Measurements from ENCODE around the gene DNM3.
"Not testable (repeated sequence)": the region's sequence is repeated elsewhere in the genome, so short reads cannot be mapped to it uniquely, and the experiment has no call there.

Gene DNM3

GRCh38 chr1:172298141-172298540 lies 456.8 kb downstream of the DNM3 start:
- no peak for DNase-seq

DNA sequence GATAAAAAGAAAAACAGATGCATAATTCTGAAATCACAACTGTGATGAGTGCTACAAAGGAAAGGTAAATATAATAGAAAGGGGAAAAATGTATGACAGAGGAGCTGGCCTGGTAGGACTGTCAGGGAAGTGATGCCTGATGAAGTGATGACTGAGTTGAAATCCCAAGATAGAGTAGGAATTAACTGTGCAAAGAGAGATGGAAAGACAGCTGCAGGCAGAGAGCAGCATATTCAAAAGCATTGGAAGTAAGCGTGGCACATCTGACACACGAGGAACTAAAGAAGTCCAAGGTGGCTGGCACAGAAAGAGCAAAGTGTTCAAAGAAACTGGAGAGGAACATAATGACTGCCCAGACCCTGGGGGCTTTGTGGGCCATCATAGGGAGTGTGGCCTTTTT lies 457.6 kb downstream of the DNM3 start:
- DNase-seq: no peak

DNA sequence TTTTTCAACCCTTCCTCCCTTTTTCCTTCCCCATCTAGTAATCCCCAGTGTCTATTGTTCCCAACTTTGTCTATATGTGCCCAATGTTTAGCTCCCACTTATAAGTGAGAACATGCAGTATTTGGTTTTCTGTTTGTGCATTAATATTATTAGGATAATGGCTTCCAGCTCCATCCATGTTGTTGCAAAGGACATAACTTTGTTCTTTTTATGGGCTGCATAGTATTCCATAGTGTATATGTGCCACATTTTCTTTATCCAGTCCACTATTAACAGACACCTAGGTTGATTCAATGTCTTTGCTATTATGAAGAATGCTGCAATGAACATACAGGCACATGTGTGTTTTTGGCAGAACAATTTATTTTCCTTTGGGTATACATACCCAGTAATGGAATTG lies 458.2 kb downstream of the DNM3 start:
- no peak for DNase-seq

- not testable (repeated sequence) for DNase-seq
Observed at GRCh38 chr1:172307508-172307907, 466.2 kb downstream of the DNM3 start.

- no peak for DNase-seq
Observed at GRCh38 chr1:172308142-172308541, 466.8 kb downstream of the DNM3 start.

DNA sequence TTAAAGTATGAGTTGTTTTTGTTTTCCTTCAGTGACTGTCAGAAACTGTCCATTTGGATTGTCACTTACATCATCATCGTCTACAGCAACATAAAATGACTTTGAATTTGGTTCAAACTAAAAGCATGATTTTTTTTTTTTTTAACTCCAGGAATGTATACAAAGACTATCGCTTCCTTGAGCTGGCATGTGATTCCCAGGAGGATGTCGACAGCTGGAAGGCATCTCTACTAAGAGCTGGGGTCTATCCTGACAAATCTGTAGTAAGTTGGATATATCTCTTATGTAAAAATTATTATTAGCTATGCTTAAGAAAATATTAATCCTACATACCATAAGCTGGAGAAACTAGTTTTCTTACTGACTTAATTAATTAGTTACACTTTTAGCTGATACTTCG lies 467.3 kb downstream of the DNM3 start:
- no peak for DNase-seq

DNA sequence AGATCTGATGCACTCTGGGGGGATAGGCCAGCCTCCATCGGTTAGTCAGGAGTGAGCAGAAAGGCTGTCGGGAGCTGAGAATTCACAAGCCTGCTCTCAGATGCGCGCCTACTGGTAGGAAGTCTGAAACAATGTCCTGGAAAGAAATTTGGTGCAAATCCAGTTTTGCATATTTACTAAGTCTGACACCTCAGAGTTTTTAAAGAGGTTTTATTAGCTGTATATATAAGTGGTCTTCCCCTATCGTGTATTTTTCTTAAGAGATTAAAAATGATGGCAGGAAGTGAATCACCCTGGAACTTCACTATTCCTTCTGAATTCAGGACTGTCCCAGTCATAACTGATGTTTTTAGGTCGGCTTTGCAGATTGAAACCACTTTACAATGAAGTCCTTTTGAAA lies 479.4 kb downstream of the DNM3 start:
- no peak for DNase-seq

GRCh38 chr1:172321451-172321850 lies 480.2 kb downstream of the DNM3 start:
- no peak for DNase-seq

DNA sequence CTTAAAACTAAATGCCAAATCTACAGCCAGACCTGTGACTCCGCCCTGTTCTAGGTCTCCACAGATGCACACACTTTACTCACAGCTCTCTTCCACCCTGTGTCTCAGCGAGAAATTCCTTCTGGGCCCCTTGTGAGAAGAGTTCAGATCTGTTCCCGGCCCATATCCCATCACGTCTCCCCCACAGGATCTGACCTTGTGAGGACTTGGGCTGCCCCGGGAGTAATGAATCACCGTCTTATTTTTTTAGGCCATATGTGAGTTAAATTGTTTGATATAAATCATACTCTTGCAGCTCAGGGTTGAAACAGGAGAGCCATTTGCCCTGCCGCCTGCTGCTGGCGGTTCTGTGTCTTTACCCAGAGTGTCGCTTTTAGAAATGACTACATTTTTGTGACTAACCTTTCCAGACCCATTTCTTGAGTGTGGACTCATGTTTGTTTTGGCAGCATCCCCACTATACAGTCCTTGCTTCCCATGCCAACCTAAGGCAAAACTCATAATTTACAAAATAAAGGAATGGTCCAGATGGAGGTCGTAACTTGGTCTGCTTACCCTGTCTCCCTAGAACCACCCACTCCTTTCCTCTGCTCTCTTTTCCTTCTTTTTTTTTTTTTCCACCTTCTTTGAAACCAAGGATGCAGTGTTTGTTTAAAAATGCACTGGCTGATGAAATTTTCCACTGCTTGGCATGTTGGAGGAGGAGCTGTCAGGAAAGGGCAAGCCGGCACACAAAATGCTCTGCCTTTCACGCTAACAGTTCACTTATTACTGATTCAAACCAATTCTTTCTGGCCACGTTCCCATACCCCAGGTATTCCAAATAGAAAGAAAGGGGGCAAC lies 481.1 kb downstream of the DNM3 start:
- DNase-seq: peak; percentile 10

- no peak for DNase-seq
Observed at GRCh38 chr1:172323686-172324085, 482.4 kb downstream of the DNM3 start.

GRCh38 chr1:172324086-172324485 lies 482.8 kb downstream of the DNM3 start:
- no peak for DNase-seq

DNA sequence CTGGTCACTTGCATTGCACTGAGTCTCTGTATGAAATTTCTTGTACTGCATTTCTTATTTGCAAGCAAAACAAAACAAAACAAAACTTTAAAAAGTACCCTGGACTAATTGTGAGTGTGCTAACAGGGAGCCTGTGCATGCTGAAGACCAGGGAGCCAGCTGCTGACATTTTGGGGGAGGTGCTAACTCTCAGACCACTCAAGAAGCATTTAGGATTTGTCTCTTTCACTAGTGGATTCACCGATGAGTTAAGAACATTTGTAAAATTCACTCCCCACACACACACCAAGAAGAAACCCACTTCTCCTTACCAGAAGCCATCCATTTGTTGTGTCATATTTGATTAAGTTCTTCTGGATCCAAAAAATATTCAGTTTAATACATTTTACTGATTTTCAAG lies 483.5 kb downstream of the DNM3 start:
- DNase-seq: no peak

DNA sequence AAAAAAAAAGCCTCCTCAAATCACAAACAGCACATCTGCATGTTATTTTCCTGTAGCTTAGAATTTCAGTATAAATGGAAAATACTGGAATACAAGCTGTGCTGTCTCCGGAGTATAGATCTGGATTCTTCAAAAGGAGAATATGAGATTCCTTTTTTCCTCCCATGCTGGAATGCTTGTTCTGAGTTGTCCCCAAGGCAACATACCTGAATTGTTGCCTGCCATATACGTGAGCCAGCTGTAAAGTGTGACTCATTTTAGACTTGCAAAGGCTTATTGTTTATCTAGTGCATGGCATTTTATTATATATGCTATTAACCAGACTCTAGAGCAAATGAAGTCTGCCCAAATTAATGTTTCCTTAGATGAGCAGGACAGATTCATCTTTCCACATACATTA lies 484.2 kb downstream of the DNM3 start:
- DNase-seq: no peak

- no peak for DNase-seq
Observed at GRCh38 chr1:172326136-172326535, 484.8 kb downstream of the DNM3 start.

GRCh38 chr1:172328266-172328665 lies 487.0 kb downstream of the DNM3 start:
- no peak for DNase-seq

- DNase-seq: no peak
Observed at GRCh38 chr1:172332230-172332629, 490.9 kb downstream of the DNM3 start.

DNA sequence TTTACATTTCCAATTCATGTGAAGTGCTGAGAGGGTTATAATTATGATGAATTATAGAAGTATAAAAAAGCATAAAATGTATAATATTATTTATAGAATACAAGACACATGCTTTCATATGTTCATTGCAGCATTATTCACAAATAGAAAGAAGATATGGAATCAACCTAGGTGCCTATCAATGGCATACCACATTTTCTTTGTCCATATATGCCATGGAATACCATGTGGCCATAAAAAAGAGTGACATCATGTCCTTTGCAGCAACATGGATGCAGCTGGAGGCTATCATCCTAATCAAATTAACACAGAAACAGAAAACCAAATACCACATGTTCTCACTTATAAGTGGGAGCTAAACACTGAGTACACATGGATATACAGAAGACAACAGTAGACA lies 494.1 kb downstream of the DNM3 start:
- no peak for DNase-seq

GRCh38 chr1:172338295-172338735 lies 497.0 kb downstream of the DNM3 start:
- no peak for DNase-seq

GRCh38 chr1:172339842-172340241 lies 498.5 kb downstream of the DNM3 start:
- DNase-seq: no peak

DNA sequence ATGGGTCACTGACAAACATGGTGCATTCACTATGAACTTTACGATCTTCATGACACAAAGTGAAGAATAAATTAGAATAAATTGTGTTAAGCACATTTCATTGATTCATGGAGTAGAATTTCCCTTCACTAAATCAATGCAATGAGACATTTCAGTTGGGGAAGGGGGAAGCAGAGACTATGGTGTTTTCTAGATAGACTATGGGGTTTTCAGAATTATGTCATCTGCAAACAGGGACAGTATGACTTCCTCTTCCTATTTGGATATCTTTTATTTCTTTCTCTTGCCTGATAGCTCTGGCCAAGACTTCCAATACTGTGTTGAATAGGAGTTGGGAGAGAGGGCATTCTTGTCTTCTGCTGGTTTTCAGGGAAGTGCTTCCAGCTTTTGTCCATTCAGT lies 499.2 kb downstream of the DNM3 start:
- no peak for DNase-seq

- DNase-seq: no peak
Observed at GRCh38 chr1:172341697-172342096, 500.4 kb downstream of the DNM3 start.

DNA sequence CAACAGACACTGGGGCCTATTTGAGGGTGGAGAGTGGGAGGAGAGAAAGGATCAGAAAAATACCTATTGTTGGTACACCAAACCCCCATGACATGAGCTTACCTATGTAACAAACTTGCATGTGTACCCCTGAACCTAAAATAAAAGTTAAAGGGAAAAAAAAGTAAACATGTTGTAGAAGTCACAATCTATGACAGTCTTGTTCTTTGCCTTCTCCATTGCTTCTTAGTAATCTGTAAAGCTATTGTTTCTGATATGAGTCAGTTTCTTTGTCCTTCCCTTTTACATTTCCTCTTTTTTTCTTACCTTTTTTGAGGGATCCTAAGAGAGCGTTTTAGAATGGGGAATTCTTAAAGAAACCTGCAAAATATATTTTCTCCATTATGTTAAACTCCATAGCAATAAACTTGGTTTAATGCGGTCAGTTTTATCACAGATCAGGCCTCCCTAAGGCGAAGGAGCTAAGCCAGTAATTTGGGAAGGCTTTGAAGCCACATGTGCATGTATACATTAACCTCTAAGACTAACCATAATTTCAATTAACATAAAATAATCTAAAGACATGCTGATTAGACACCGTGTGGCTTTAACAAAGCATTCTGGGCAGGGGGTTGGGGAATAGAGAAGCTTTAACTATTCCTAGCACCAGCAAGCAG lies 501.4 kb downstream of the DNM3 start:
- DNase-seq: no peak

GRCh38 chr1:172343240-172344160 lies 502.2 kb downstream of the DNM3 start:
- DNase-seq: no peak

Data from COR-L47 (cell line).